NCI-H526 (cell line): ENCODE results near the gene ACACB.

ENCODE experiments used
- DNase-seq, 2 experiments: peaks; one replicate each; lab custom pipeline; 2025; lab: John Stamatoyannopoulos, UW

ACACB gene

GRCh38 chr12:109304485-109304884 is 188.1 kb downstream of the ACACB start:
- DNase-seq: peak in 1 of 2 experiments; percentile 89

DNA sequence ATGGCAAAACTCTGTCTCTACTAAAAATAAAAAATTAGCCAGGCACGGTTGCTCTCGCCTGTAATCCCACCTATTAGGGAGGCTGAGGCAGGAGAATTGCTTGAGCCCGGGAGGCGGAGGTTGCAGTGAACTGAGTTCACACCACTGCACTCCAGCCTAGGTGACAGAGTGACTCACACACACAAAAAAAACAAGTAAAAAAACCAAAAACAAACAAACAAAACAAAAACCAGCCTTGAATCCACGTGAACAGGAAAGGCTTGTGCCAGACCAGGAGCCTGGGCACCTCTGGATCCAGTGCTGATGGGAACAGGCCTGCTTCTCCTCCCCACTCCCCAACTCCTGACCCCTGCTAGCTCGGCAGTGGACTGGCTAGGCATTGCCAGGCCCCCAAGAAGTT is 189.2 kb downstream of the ACACB start:
- no peak for DNase-seq

- DNase-seq: peak in 1 of 2 experiments; percentile 32
These were observed 190.7 kb downstream of the ACACB start for GRCh38 chr12:109307051-109307450.

- peak in 1 of 2 experiments; percentile 76 for DNase-seq
These were observed 192.4 kb downstream of the ACACB start, which contains the start of gene FOXN4 for GRCh38 chr12:109308534-109309380. Gene FOXN4 (minus strand): TSS chr12:109309284. CDS start chr12:109308321, 963 bp downstream.

DNA sequence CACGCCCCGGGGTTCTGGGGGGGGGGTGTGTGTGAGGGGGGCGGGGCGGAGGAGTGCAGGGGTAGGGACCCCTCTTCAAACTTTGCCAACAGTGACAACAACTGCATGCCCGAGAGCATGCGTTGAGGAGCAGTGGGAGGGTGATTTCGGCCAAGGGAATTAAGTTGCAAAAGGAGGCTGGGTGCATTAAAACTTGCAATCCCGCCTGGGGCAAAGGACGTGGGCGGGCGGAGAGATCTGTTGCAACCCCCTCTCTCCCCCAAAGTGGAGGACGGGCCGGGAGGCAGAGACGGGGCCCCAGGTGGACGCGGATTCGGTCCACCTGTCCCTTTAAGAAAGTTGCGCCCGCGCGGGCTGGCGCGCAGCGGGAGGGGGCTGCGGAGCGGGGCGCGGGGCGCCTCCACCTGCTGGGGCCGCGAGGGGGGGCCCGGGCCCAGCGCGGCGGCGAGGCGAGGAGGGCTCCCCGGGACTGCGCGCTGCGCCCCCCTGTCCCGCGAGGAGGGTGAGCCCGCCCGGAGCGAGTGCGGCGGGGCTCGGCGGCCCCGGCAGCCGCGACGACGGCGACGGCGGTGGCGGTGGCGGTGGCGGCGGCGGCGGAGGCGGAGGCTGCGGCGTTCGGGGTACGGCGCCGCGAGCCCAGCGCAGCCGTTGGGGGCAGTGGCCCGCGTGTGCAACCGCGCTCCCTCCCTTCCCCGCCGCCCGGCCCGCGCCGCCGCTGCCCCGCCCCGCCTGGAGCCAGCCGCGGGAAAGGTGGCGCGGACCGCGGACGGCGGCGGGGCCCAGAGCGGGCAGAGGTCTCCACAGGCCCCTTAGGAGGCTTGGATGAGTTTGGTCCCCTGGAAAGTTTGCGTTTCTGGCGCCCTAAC is 193.2 kb downstream of the ACACB start:
- DNase-seq: peak in 1 of 2 experiments; percentile 84

GRCh38 chr12:109310247-109311125 is 194.1 kb downstream of the ACACB start:
- peak; percentile 50 to 68 for DNase-seq
